Measurements from ENCODE around the gene TFPI.
"Not testable (repeated sequence)": the region's sequence is repeated elsewhere in the genome, so short reads cannot be mapped to it uniquely, and the experiment has no call there.

The TFPI gene

GRCh38 chr2:187552828-187553681 is 1.2 kb downstream of the TFPI start:
- DNase-seq: no peak

- DNase-seq: no peak
Observed at GRCh38 chr2:187552381-187552780, 1.9 kb downstream of the TFPI start.

- no peak for DNase-seq
Observed at GRCh38 chr2:187550857-187551256, 3.4 kb downstream of the TFPI start.

GRCh38 chr2:187549951-187550555 is 4.2 kb downstream of the TFPI start:
- no peak for DNase-seq

GRCh38 chr2:187549193-187549592 is 5.0 kb downstream of the TFPI start:
- no peak for DNase-seq

GRCh38 chr2:187548656-187549055 is 5.6 kb downstream of the TFPI start:
- DNase-seq: no peak

- DNase-seq: peak; percentile 70
Observed at GRCh38 chr2:187547353-187547979, 6.8 kb downstream of the TFPI start.

GRCh38 chr2:187546762-187547333 is 7.4 kb downstream of the TFPI start:
- no peak for DNase-seq

- no peak for DNase-seq
Observed at GRCh38 chr2:187545238-187545751, 8.9 kb downstream of the TFPI start.

GRCh38 chr2:187544371-187545080 is 9.7 kb downstream of the TFPI start:
- no peak for DNase-seq

GRCh38 chr2:187543488-187543887 is 10.7 kb downstream of the TFPI start:
- no peak for DNase-seq

GRCh38 chr2:187542123-187542522 is 12.1 kb downstream of the TFPI start:
- DNase-seq: no peak

- no peak for DNase-seq
Observed at GRCh38 chr2:187541086-187542085, 12.8 kb downstream of the TFPI start.

GRCh38 chr2:187538222-187538621 is 16.0 kb downstream of the TFPI start:
- not testable (repeated sequence) for DNase-seq

- DNase-seq: not testable (repeated sequence)
Observed at GRCh38 chr2:187535381-187535780, 18.9 kb downstream of the TFPI start.

- DNase-seq: no peak
Observed at GRCh38 chr2:187532333-187533120, 21.7 kb downstream of the TFPI start.

GRCh38 chr2:187529977-187530721 is 24.1 kb downstream of the TFPI start:
- no peak for DNase-seq

GRCh38 chr2:187529248-187529976 is 24.8 kb downstream of the TFPI start:
- no peak for DNase-seq

GRCh38 chr2:187528042-187528441 is 26.2 kb downstream of the TFPI start:
- DNase-seq: no peak
